Activated CD8-positive, alpha-beta T cell treated with anti-CD3 and anti-CD28 coated beads for 36 hours (primary cell): ENCODE results near the gene COMMD1. TPM values are rescaled to one million over a fixed set of nuclear protein-coding genes. Genes with fewer than 3 reads are reported as not detected.

Experiments used
- ATAC-seq: fragments of 200-7000 bp; cut with Tn5 transposase; one replicate; pipeline ENCODE4 v1.10.0; 2021; ENCODE audit warnings: mild to moderate bottlenecking, moderate library complexity
- CTCF ChIA-PET: fragments of 350-600 bp; sonication (Branson Sonifier 250); formaldehyde crosslinking; loops from one replicate; lab custom pipeline; 2021; ENCODE audit warnings: antibody characterized with exemption; lab: Charles Lee
- POLR2A ChIA-PET: fragments of 350-600 bp; sonication (Branson Sonifier 250); formaldehyde crosslinking; loops from one replicate; lab custom pipeline; 2021; ENCODE audit warnings: antibody characterized with exemption; lab: Charles Lee
- DNase-seq: peaks from one replicate; pipeline ENCODE4 v3.0.0-alpha.2; 2020
- H3K27ac Mint-ChIP-seq: one replicate; pipeline ENCODE4 v1.8.0; 2021; ENCODE audit warnings: mild to moderate bottlenecking, mixed read lengths
- H3K27me3 Mint-ChIP-seq: one replicate; pipeline ENCODE4 v1.8.0; 2021; ENCODE audit warnings: mixed read lengths
- H3K36me3 Mint-ChIP-seq: one replicate; pipeline ENCODE4 v1.8.0; 2021; ENCODE audit warnings: low read depth, mixed read lengths
- H3K4me1 Mint-ChIP-seq: one replicate; pipeline ENCODE4 v1.8.0; 2021; ENCODE audit warnings: low read depth, mixed read lengths
- H3K4me3 Mint-ChIP-seq: one replicate; pipeline ENCODE4 v1.8.0; 2021; ENCODE audit warnings: mild to moderate bottlenecking, moderate library complexity, mixed read lengths
- H3K9me3 Mint-ChIP-seq: one replicate; pipeline ENCODE4 v1.8.0; 2021; ENCODE audit warnings: mixed read lengths
- CTCF ChIP-seq: fragments of 200-600 bp; IDR thresholded peaks from one replicate; pipeline ENCODE4 v1.8.0; 2022; ENCODE audit warnings: antibody characterized with exemption, mild to moderate bottlenecking
- intact Hi-C: fragments of 100-400 bp; cut with micrococcal nuclease; formaldehyde crosslinking; loops from one replicate; pipeline ENCODE4 v1.10.0; 2022
- total RNA-seq, 2 experiments: library from RNA; stranded (reverse); gene quantifications; one replicate each; pipeline ENCODE4 v1.2.3, GENCODE V29; 2021

The COMMD1 gene
- total RNA-seq, 2 experiments from 2014 or later = 25.3 to 27.0 TPM

- H3K9me3 Mint-ChIP-seq = no peaks in the 10 kb centered on the region
- ATAC-seq = no peak
- H3K27ac Mint-ChIP-seq = no peak overlapping the region
- DNase-seq = no peak
- intact Hi-C loops = no loop called here
- H3K27me3 Mint-ChIP-seq = no peaks in the 10 kb centered on the region
- ChIA-PET CTCF (interaction anchor here (1.0 kb wide), 1 partner anchor 491 kb away, joined by 4 read pairs; no protein-coding TSS in a partner anchor), POLR2A (interaction anchor here (0.6 to 2.2 kb wide), 2 partner anchors 15 to 370 kb away, joined by 3 to 5 read pairs; partner anchors contain the start of gene COMMD1)
- no peak overlapping the region for H3K4me3 Mint-ChIP-seq
- TF ChIP-seq CTCF = no peak
- H3K4me1 Mint-ChIP-seq = no peaks in the 10 kb centered on the region
- H3K36me3 Mint-ChIP-seq = no peaks in the 10 kb centered on the region
Observed at GRCh38 chr2:61920548-61920947, 15.1 kb downstream of the COMMD1 start.

- Mint-ChIP-seq H3K9me3 (no peaks in the 10 kb centered on the region), H3K36me3 (no peaks in the 10 kb centered on the region), H3K4me3 (no peak overlapping the region), H3K4me1 (no peaks in the 10 kb centered on the region), H3K27ac (no peak overlapping the region), H3K27me3 (no peaks in the 10 kb centered on the region)
- TF ChIP-seq CTCF = no peak
- ChIA-PET POLR2A (no interaction called here), CTCF (no interaction called here)
- ATAC-seq (no peak), DNase-seq (no peak)
- intact Hi-C loops = no loop called here
Observed at GRCh38 chr2:61922714-61923113, 17.2 kb downstream of the COMMD1 start.

- no peaks in the 10 kb centered on the region for H3K9me3 Mint-ChIP-seq
Observed at GRCh38 chr2:61924895-61925663, 19.6 kb downstream of the COMMD1 start.

GRCh38 chr2:61926531-61927477, 21.3 kb downstream of the COMMD1 start:
- intact Hi-C loops = no loop called here
- ATAC-seq (no peak), DNase-seq (no peak)
- Mint-ChIP-seq H3K27me3 (no peaks in the 10 kb centered on the region), H3K36me3 (no peaks in the 10 kb centered on the region), H3K4me1 (no peaks in the 10 kb centered on the region), H3K9me3 (no peaks in the 10 kb centered on the region), H3K4me3 (no peak overlapping the region), H3K27ac (no peak overlapping the region)
- POLR2A ChIA-PET = no interaction called here
- no peak for TF ChIP-seq CTCF
- CTCF ChIA-PET = no interaction called here

More at GRCh38 chr2:61924895-61925663, 19.6 kb downstream of the COMMD1 start:
- Mint-ChIP-seq H3K4me1 (no peaks in the 10 kb centered on the region), H3K4me3 (no peak overlapping the region), H3K27me3 (no peaks in the 10 kb centered on the region), H3K27ac (no peak overlapping the region), H3K36me3 (no peaks in the 10 kb centered on the region)
- POLR2A ChIA-PET = no interaction called here
- CTCF ChIA-PET = no interaction called here
- intact Hi-C loops = no loop called here
- no peak for ATAC-seq
- no peak for DNase-seq
- no peak for TF ChIP-seq CTCF
